B cell (primary cell): ENCODE measurements around the gene SLC25A40.

ENCODE experiments used
- EZH2 ChIP-seq: IDR thresholded peaks from 2 replicates; pipeline ENCODE4 v1.6.1; 2012; ENCODE audit warnings: borderline replicate concordance, low read depth, mild to moderate bottlenecking, moderate library complexity, low read length; ENCODE audit not compliant: insufficient read depth, poor library complexity, severe bottlenecking
- TF ChIP-seq, protein P1 (sequence below): fragments of 200-600 bp; IDR thresholded peaks from one replicate; pipeline ENCODE4 v1.8.0; 2022; ENCODE audit warnings: antibody characterized with exemption, mild to moderate bottlenecking

DNA sequence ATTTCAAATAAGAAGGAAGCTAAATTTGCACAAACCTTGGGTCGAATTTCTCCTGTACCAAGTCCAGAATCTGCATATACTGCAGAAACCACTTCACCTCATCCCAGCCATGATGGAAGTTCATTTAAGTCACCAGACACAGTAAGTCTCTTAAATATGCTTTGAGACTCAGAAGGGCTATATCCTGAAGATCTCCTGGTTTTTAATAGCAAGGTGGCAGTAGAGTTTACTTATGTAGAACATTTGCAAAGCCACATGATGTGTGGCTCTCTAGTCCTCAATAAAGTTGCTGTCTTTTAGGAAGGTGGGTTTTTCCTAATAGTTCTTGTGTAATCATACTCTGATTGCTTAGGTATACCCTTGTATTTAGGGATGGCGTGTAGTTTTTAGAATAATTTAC is 8.9 kb upstream of the SLC25A40 start:
- TF ChIP-seq, protein P1, sequence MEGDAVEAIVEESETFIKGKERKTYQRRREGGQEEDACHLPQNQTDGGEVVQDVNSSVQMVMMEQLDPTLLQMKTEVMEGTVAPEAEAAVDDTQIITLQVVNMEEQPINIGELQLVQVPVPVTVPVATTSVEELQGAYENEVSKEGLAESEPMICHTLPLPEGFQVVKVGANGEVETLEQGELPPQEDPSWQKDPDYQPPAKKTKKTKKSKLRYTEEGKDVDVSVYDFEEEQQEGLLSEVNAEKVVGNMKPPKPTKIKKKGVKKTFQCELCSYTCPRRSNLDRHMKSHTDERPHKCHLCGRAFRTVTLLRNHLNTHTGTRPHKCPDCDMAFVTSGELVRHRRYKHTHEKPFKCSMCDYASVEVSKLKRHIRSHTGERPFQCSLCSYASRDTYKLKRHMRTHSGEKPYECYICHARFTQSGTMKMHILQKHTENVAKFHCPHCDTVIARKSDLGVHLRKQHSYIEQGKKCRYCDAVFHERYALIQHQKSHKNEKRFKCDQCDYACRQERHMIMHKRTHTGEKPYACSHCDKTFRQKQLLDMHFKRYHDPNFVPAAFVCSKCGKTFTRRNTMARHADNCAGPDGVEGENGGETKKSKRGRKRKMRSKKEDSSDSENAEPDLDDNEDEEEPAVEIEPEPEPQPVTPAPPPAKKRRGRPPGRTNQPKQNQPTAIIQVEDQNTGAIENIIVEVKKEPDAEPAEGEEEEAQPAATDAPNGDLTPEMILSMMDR, result no peak
- TF ChIP-seq EZH2, result no peak
